NCI-H1930 (cell line): ENCODE data around the gene MEIOSIN.
"Not testable (repeated sequence)": the region's sequence is repeated elsewhere in the genome, so short reads cannot be mapped to it uniquely, and the experiment has no call there.

Experiments used
- DNase-seq, 2 experiments: peaks; one replicate each; lab custom pipeline; 2025; lab: John Stamatoyannopoulos, UW

MEIOSIN gene

GRCh38 chr19:45717983-45718650 lies 15.1 kb upstream of the MEIOSIN start:
- no peak for DNase-seq

- DNase-seq: not testable (repeated sequence)
Measured at GRCh38 chr19:45720065-45720464, 13.2 kb upstream of the MEIOSIN start.

- not testable (repeated sequence) for DNase-seq
Measured at GRCh38 chr19:45728683-45729082, 4.6 kb upstream of the MEIOSIN start.

GRCh38 chr19:45729800-45730290 lies 3.4 kb upstream of the MEIOSIN start:
- DNase-seq: no peak

- peak; percentile 100 for DNase-seq
Measured at GRCh38 chr19:45730368-45731288, 2.6 kb upstream of the MEIOSIN start, which contains the start of gene FBXO46. TSS of gene FBXO46 (minus strand) at chr19:45730896. CDS start at chr19:45713495, 17,401 bp downstream.

GRCh38 chr19:45739498-45740439 lies 6.5 kb downstream of the MEIOSIN start:
- no peak for DNase-seq

- DNase-seq: no peak
Measured at GRCh38 chr19:45742969-45743368, 9.7 kb downstream of the MEIOSIN start.

GRCh38 chr19:45745606-45746005 lies 12.4 kb downstream of the MEIOSIN start:
- DNase-seq: no peak

GRCh38 chr19:45746866-45747265 lies 13.6 kb downstream of the MEIOSIN start:
- DNase-seq: no peak

GRCh38 chr19:45747513-45747912 lies 14.3 kb downstream of the MEIOSIN start:
- no peak for DNase-seq

- not testable (repeated sequence) for DNase-seq
Measured at GRCh38 chr19:45751483-45751882, 18.2 kb downstream of the MEIOSIN start.

GRCh38 chr19:45752639-45753038 lies 19.4 kb downstream of the MEIOSIN start:
- no peak for DNase-seq

- DNase-seq: no peak
Measured at GRCh38 chr19:45753548-45753947, 20.3 kb downstream of the MEIOSIN start.

- DNase-seq: no peak
Measured at GRCh38 chr19:45754323-45754722, 21.1 kb downstream of the MEIOSIN start.

GRCh38 chr19:45757695-45758094 lies 24.5 kb downstream of the MEIOSIN start:
- no peak for DNase-seq

- no peak for DNase-seq
Measured at GRCh38 chr19:45758921-45759320, 25.7 kb downstream of the MEIOSIN start.

GRCh38 chr19:45761714-45762113 lies 28.5 kb downstream of the MEIOSIN start:
- DNase-seq: no peak

- no peak for DNase-seq
Measured at GRCh38 chr19:45762870-45763631, 29.8 kb downstream of the MEIOSIN start.

- no peak for DNase-seq
Measured at GRCh38 chr19:45763691-45764294, 30.6 kb downstream of the MEIOSIN start.

GRCh38 chr19:45764475-45764874 lies 31.2 kb downstream of the MEIOSIN start:
- no peak for DNase-seq
